Measurements from ENCODE around the gene EML4.

EML4 gene

GRCh38 chr2:42185220-42185921, 16.2 kb downstream of the EML4 start:
- TF ChIP-seq, protein P1, sequence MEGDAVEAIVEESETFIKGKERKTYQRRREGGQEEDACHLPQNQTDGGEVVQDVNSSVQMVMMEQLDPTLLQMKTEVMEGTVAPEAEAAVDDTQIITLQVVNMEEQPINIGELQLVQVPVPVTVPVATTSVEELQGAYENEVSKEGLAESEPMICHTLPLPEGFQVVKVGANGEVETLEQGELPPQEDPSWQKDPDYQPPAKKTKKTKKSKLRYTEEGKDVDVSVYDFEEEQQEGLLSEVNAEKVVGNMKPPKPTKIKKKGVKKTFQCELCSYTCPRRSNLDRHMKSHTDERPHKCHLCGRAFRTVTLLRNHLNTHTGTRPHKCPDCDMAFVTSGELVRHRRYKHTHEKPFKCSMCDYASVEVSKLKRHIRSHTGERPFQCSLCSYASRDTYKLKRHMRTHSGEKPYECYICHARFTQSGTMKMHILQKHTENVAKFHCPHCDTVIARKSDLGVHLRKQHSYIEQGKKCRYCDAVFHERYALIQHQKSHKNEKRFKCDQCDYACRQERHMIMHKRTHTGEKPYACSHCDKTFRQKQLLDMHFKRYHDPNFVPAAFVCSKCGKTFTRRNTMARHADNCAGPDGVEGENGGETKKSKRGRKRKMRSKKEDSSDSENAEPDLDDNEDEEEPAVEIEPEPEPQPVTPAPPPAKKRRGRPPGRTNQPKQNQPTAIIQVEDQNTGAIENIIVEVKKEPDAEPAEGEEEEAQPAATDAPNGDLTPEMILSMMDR (IDR thresholded peaks at IDR 0.05; ENCODE audit: low read depth, low read length, missing control alignments), result no peak
- no peak overlapping the region for H3K4me3 ChIP-seq (ENCODE audit: low read depth, low read length)
- DNase-seq (ENCODE audit: low read depth), result no peak

DNA sequence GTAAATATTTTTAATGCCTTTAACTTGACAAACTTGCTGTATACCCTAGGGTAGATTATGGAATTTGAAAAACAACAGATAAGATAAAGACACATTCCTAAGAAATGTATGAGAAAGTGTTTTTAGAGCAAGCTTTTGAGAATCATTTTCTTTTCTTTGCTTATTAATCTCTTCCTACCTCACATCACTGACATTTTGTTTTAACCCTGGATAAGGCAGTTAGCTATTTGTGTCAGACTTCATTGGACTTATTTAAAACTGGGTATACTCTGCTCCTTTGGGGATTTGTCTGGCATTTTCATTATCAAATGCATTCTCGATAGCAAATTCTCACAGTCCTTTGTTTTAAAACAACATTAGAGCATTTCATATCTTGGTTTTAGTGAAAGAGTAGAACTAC, 17.2 kb downstream of the EML4 start:
- TF ChIP-seq, protein P1 (IDR thresholded peaks at IDR 0.05; ENCODE audit: low read depth, low read length, missing control alignments), result no peak
- no peak overlapping the region for H3K4me3 ChIP-seq (ENCODE audit: low read depth, low read length)

GRCh38 chr2:42186945-42187632, 17.9 kb downstream of the EML4 start:
- TF ChIP-seq, protein P1 (IDR thresholded peaks at IDR 0.05; ENCODE audit: low read depth, low read length, missing control alignments), result no peak
- no peak overlapping the region for H3K4me3 ChIP-seq (ENCODE audit: low read depth, low read length)
- no peak for DNase-seq (ENCODE audit: low read depth)

More for the DNA sequence above, 17.2 kb downstream of the EML4 start:
- no peak for DNase-seq (ENCODE audit: low read depth)

DNA sequence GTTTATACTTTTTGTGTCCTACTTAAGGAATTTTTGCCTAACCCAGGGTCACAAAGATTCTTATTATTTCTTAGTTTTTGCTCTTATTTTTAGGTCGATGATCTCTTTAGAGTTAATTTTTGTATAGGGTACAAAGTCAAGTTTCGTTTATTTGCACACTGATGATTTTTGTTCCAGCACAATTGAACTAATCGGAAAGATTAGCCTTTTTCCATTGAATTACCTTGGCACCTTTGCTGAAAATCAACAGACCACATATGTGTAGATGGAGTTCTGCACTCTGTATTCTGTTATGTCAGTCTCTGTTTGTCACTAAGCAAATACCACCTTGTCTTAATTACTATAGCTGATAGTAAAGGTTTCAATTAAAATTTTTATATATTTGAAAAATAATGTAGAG, 18.7 kb downstream of the EML4 start:
- no peak for DNase-seq (ENCODE audit: low read depth)
- TF ChIP-seq, protein P1 (IDR thresholded peaks at IDR 0.05; ENCODE audit: low read depth, low read length, missing control alignments), result no peak
- H3K4me3 ChIP-seq (ENCODE audit: low read depth, low read length), result no peak overlapping the region

GRCh38 chr2:42189235-42189566, 20.0 kb downstream of the EML4 start:
- H3K4me3 ChIP-seq (ENCODE audit: low read depth, low read length), result no peak overlapping the region
- no peak for DNase-seq (ENCODE audit: low read depth)
- TF ChIP-seq, protein P1 (IDR thresholded peaks at IDR 0.05; ENCODE audit: low read depth, low read length, missing control alignments), result no peak

DNA sequence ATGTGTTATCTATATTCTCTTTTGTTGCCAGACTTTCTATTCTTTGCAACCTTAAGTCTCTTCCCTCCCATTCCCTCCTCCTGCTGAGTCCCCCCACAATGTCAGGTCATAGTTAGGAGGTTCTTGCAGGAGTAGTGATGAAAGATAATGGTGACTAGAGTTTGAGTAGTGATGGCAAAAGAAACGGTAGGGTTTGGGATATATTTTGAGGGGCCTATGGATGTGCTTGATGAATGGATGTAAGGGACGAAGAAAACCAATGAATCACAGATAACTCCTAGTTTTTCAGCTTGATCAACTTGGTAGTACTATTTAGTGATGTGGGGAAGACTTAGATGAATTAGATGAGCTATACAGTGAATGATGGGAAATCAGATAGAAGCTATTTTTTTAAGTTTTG, 21.0 kb downstream of the EML4 start:
- no peak for DNase-seq (ENCODE audit: low read depth)
- TF ChIP-seq, protein P1 (IDR thresholded peaks at IDR 0.05; ENCODE audit: low read depth, low read length, missing control alignments), result no peak
- H3K4me3 ChIP-seq (ENCODE audit: low read depth, low read length), result no peak overlapping the region
